Activated CD8-positive, alpha-beta memory T cell treated with anti-CD3 and anti-CD28 coated beads for 24 hours (primary cell): ENCODE results near the gene KCNIP4.

ENCODE experiments used
- DNase-seq: peaks from one replicate; pipeline ENCODE4 v3.0.0-alpha.2; 2020

KCNIP4 gene

DNA sequence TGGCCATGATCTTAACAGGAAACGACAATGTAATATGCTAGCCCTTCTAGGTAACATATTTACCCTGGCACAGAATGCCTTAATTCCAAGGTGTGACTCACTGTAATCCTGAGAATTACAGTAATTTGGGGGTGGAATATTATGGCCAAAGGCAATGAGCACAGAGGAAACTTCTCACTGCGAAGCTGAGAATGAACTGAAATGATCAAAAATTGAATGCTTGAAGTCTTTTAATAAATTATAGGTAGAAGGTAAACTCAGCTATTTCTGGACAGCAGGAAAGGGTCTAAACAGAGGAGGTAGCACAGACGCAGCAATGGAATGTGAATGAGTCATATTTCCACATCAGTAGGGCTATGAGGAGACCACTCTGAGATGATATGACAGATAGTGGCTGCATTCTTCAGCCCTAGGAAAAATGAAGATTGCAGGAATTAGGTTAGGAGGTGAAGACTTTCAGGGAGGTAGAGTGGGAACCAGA, 935.7 kb downstream of the KCNIP4 start:
- no peak for DNase-seq

- no peak for DNase-seq
Measured at GRCh38 chr4:21011106-21011505, 937.5 kb downstream of the KCNIP4 start.

- DNase-seq: no peak
Measured at GRCh38 chr4:21009956-21010355, 938.6 kb downstream of the KCNIP4 start.

- no peak for DNase-seq
Measured at GRCh38 chr4:21005647-21006046, 942.9 kb downstream of the KCNIP4 start.

GRCh38 chr4:21002976-21003375, 945.6 kb downstream of the KCNIP4 start:
- DNase-seq: no peak

DNA sequence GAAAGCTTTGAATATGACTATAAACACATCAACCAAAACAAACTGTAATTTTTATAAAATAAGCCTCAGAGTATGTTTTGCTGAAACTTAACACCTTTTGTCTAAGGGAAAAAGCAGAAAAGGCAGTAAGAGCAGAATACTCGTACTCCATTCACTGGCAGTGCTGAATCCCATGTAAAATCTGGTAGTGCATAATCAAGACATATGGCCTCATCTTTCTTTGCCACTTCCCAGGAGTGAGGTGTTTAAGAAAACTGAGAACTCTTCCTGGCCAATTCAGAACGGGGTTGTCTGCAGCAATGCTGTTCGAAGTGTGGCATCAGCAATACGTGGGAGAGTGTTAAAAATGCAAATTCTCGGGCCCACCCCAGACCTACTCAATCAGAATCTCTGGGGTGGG, 946.3 kb downstream of the KCNIP4 start:
- DNase-seq: no peak

DNA sequence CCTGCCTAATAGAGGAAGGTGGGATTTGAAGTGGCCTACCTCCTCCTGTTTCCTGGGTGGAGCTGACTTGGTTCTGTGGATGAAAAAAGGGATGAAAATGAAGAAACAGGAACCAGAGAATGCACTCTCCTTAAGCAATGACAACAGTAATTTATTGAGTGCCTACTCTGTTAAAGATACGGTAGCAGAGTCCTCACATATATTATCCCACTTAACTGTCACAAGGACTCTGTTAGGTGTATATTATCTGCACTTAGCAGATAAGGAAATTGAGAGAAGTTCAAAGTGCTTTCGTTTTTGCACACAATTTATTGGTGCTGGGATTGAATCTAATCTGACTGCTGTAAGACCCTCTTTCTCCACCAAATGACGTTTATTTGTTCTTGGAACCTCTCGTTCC, 947.1 kb downstream of the KCNIP4 start:
- DNase-seq: no peak

DNA sequence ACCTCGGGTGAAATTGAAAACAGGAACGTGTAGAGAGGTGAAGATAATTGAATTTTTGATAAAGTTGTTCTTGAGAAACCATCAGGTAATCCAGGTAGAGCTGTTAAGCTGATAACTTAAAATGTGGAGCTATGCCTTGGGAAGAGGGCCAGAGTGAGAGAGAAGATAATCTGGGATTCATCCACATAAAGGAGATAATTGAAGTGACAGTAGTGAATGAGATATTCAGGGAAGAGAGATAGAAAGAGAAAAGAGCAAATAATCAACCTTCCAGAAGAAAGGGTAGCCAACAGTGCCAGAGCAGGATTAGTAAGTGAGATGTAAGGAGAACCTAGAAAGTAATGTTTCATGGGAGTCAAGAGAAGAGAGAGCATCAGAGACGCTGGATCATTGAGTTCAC, 950.7 kb downstream of the KCNIP4 start:
- no peak for DNase-seq

DNA sequence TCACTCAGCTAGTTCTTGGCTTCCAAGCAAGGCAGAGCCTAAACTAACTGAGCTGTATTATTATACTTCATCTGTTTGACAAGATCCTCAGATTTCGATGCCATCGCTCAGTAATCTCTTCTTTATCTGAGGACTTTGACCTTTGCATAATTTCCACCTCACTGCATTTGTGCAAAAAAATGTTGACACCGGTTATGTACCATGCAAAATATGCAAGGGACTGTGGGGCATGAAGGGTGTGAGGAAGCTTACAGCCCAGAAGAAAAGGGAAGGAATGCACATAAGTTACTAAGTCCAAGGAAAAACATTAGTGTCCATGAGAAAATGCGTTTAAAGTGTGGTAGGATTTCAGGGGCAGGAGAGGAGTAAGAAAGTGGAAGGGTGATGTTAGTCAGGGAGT, 953.0 kb downstream of the KCNIP4 start:
- DNase-seq: no peak

DNA sequence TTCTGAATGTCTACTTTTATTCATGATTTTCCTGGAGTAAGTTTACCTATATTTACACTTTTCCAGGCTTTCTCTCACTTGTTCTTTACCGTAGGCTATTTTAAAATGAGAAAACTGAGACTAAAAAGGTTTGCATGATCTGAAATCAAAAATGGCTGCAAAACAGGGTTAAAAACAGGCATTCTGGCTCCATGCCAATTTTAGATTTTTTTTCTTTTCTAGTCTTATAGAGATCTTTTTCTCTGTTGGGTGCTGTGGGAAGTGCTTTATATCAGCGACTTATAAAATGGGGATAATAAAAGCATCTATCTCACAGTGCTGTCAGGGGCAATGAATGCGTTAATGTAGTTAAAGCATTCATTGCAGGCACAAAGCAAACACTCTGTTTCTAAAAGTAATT, 953.6 kb downstream of the KCNIP4 start:
- DNase-seq: no peak

DNA sequence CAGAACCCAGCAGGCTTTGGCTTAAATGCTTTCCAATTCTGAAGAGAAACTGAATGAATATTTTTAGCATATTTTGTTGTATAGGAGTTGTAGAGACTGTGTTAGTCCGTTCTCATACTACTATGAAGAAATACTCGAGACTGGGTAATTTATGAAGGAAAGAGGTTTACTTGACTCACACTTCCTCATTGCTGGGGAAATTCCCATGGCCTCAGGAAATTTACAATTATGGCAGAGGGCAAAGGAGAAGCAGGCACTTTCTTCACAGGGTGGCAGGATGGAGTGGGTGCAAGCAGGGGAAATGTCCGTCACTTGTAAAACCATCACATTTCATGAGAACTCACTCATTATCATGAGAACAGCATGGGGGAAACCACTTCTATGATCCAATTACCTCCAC, 956.6 kb downstream of the KCNIP4 start:
- DNase-seq: no peak

GRCh38 chr4:20987191-20987590, 961.4 kb downstream of the KCNIP4 start:
- no peak for DNase-seq

DNA sequence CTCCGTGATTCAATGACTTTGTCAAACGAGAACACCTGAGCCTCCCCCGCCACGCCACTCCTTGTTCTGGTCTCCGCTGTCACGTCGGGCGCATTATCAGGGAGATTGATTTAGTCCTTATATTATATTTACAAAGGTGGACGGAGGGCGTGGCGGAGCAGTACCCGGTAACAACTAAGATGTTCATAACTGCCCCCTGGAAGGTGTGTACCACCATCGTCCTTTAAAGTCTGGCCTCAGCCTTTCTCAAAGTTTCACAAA, 964.1 kb downstream of the KCNIP4 start:
- no peak for DNase-seq

DNA sequence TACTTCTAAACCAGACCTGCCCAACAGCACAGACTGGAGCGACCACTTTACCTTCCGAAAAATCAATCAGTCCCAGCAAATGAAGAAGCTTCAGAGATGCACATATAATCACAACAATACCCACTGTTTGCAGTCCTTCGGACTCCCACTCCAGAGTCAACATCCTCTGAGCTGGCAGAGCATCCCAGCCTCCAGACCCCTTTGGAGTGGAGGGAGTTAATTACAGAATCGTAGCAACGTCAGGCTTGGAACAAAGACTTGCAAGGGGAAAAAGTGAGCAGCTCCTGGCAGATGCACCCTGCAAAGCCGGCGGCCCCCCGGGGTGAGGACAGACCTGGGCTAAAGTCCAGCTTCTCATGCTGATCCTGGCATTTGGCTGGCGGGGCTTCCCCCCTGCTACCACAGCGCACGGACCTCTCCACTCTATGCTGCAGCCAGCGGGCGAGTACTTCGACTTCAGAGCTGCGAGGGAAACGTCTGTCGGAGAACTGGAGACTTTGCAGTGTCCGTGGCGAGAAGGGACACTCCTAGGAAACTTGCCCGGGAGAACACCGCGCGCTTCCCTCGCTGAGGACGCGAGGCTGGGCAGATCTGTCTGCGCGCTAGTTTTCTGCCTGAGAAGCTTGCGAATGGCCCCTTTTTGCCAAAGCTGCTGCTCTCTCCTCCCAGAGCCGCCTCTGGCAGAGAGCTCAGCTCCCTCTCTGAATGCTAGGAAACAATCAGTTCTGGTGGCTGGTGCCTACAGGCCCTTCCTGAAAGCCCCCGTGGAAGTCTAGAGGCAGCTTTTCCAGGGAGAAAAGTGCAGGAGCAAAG, 964.6 kb downstream of the KCNIP4 start:
- DNase-seq: no peak

GRCh38 chr4:20982544-20982943, 966.0 kb downstream of the KCNIP4 start:
- DNase-seq: no peak

- no peak for DNase-seq
Measured at GRCh38 chr4:20960291-20960690, 988.3 kb downstream of the KCNIP4 start.

DNA sequence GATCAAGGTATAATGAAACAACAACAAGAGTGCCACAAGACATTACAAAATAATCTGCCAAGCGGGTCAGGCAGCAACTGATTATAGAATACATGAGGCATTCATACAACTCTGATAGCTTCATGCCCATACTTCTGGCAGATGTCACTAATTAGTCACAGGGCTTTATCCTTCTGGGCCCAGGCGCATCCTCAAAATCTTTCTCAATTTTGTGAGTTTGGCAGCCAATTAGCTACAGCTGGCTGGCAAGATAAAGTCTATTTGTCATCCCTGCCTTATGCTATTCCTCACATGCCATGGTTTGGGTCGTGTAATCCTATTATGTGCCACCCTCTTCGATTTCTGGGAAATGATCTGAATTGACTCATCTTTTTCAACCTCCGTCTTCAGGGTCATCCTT, 994.0 kb downstream of the KCNIP4 start:
- DNase-seq: no peak

GRCh38 chr4:20944961-20945360, 1003.6 kb downstream of the KCNIP4 start:
- DNase-seq: no peak

- DNase-seq: no peak
Measured at GRCh38 chr4:20944451-20944850, 1004.1 kb downstream of the KCNIP4 start.

DNA sequence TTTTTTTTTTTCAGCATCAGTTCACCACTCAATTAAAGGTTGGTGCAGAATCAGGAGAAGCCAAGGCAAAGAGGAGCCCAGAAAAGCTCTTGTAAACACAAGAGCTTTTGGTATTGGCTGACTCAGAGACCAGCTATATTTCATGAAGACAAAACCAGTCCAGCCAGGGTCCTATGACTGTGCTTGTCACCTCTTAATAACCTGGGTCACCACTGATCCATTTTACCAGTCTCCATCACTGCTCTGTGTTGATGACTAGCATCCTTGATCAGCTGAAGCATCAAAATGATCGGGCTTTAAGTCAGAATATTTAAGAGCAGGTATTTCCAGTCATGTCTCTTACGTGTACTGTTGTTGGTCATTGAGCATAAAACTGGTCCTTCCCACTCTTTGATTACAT, 1010.4 kb downstream of the KCNIP4 start:
- DNase-seq: no peak

DNA sequence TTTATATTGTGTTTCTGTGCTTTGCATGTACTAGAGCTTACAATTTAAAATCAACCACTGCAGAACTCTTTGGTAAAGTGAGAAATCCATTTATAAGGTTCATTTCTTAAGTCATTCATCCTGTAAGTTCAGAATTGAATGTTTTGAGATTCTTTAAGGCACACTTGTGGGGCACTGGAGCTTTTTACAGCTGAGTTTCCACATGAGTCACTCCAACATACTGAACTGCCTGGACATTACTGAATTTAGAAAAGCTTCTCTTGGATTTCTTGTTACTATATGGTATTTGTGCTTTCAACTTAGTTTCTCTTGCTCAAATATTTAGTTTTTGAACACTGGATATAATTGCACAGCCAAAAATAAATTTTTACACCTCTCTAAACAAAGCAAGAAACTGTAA, 1022.0 kb downstream of the KCNIP4 start:
- no peak for DNase-seq

DNA sequence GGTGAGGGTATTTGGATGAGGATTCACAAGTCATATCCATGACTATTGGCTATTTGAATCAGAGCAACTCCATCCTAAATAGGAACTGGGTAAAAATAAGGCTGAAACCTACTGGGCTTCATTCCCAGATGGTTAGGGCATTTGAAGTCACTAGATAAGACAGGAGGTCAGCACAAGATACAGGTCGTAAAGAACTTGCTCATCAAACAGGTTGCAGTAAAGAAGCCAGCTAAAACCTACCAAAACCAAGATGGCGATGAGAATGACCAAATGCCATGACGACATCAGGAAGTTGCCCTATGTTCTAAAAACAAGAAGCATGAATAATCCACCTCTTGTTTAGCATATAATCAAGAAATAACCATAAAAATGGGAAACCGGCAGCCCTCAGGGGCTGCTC, 1023.4 kb downstream of the KCNIP4 start:
- DNase-seq: no peak

- DNase-seq: no peak
Measured at GRCh38 chr4:20922962-20923361, 1025.6 kb downstream of the KCNIP4 start.

DNA sequence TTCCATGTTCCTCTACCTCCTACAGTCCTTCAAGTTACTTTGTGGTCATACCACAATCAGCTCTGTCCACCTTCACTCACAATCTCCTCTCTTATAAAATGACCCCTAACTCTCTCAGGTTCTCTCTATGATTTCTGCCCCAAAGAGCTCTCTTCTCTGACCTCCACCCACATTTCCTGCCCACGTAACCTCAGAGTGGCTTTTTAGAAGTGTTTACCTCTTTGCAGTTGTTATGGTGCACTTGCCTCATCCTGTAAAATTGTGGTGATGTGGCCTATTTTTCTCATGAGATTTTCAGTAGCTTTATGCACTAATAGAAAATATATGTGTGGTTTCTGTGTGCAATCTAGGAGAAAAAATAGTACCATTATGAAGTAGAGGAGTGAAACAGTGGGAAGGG, 1032.5 kb downstream of the KCNIP4 start:
- DNase-seq: no peak

DNA sequence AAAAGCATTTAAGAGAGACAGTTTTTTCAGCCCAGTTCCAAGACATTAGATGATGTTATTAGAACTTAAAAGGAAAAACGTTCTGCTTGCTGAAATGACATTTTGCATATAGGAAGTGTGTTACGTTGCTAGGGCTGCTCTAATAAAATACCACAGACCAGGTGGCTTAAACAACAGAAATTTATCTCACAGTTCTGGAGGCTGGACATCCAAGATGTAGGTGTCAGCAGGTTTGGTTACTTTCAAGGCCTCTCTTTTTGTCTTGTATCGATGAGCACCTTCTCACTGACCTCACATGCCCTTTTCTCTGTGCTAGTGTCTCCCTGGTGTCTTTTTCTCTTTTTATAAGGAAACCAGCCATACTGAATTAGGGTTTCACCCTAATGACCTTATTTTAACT, 1043.6 kb downstream of the KCNIP4 start:
- DNase-seq: no peak

DNA sequence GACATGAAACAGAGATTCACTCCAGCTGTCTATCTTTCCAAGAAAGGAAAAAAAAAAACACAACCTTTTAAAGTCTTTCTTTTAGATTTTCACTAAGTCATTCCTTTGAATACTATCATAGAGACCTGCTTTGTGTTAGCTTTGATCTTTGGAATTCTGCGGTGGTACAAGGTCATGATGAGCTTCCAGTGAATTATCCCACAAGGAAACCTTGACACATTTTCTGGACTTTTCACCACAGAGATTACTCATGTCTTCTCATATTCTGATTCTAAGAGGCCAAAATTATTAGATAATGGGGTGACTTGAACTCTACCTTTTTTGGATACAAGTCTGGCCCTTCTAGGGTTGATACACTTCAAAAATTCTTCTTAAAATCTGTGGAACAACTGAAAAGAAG, 1046.7 kb downstream of the KCNIP4 start:
- DNase-seq: no peak
